OCI-LY3 (cell line): ENCODE measurements around the gene LSM14B.

Source experiments
- H2AFZ ChIP-seq: fragments of 200-600, 300-600 bp; shearing (Covaris generic); 2 replicates; pipeline ENCODE4 v1.6.0; 2014; ENCODE audit warnings: antibody characterized with exemption, low read depth, low read length
- H3K27ac ChIP-seq: fragments of 200-600, 300-600 bp; sonication (generic); 2 replicates; pipeline ENCODE4 v1.5.1; 2014; ENCODE audit warnings: mild to moderate bottlenecking, low read length, moderate library complexity, mixed read lengths
- H3K27me3 ChIP-seq: fragments of 200-600, 300-600 bp; sonication (generic); 2 replicates; pipeline ENCODE4 v1.6.1; 2014; ENCODE audit warnings: low read depth, low read length, mixed read lengths
- H3K36me3 ChIP-seq: fragments of 200-600, 300-600 bp; sonication (generic); replicated peaks from 2 replicates; pipeline ENCODE3; 2014; ENCODE audit warnings: low read depth, low read length, mixed read lengths
- H3K4me1 ChIP-seq: fragments of 300-600, 200-600 bp; sonication (generic); 2 replicates; pipeline ENCODE4 v1.6.1; 2014; ENCODE audit warnings: low read length, mixed read lengths
- H3K4me2 ChIP-seq: fragments of 200-600, 300-600 bp; sonication (generic); 2 replicates; pipeline ENCODE4 v1.6.1; 2014; ENCODE audit warnings: low read length, mixed read lengths
- H3K4me3 ChIP-seq: fragments of 300-600, 200-600 bp; sonication (generic); 2 replicates; pipeline ENCODE4 v1.5.1; 2014; ENCODE audit warnings: antibody characterized with exemption, mild to moderate bottlenecking, low read length, moderate library complexity
- H3K79me2 ChIP-seq: fragments of 300-600, 200-600 bp; shearing (Covaris generic); 2 replicates; pipeline ENCODE4 v1.6.1; 2014; ENCODE audit warnings: mild to moderate bottlenecking, low read length, mixed read lengths
- H3K9ac ChIP-seq: fragments of 300-600, 200-600 bp; shearing (Covaris generic); 2 replicates; pipeline ENCODE4 v1.6.0; 2014; ENCODE audit warnings: mild to moderate bottlenecking, low read length, moderate library complexity
- H3K9me3 ChIP-seq: fragments of 200-600, 300-600 bp; shearing (Covaris generic); 2 replicates; pipeline ENCODE4 v1.6.1; 2014; ENCODE audit warnings: low read length, mixed read lengths; ENCODE audit not compliant: insufficient read depth
- H4K20me1 ChIP-seq: fragments of 200-600, 300-600 bp; sonication (generic); 2 replicates; pipeline ENCODE4 v1.6.1; 2016; ENCODE audit warnings: low read length, mixed read lengths; ENCODE audit not compliant: insufficient read depth
- CTCF ChIP-seq: fragments of 200-600, 300-600 bp; sonication (generic); IDR thresholded peaks from 2 replicates; pipeline ENCODE4 v1.5.1; 2014; ENCODE audit warnings: antibody characterized with exemption, low read length, low read depth
- EZH2phosphoT487 ChIP-seq: fragments of 200-600 bp; shearing (Covaris generic); IDR thresholded peaks from 2 replicates; pipeline ENCODE4 v1.6.1; 2018; ENCODE audit warnings: antibody characterized with exemption, mixed run types, low read depth

The LSM14B gene

GRCh38 chr20:62148908-62149314 lies 26.6 kb downstream of the LSM14B start:
- no peak for TF ChIP-seq CTCF
- Histone ChIP-seq H3K9ac (no peak overlapping the region), H3K9me3 (no peaks in the 10 kb centered on the region), H3K4me1 (peaks cover 7% of the 10 kb centered on the region), H3K27me3 (no peaks in the 10 kb centered on the region), H3K4me2 (no peak overlapping the region), H2AFZ (no peak overlapping the region), H3K36me3 (peaks cover 25% of the 10 kb centered on the region), H4K20me1 (peaks cover 57% of the 10 kb centered on the region), H3K79me2 (peaks cover 91% of the 10 kb centered on the region), H3K27ac (no peak overlapping the region), H3K4me3 (no peak overlapping the region)

GRCh38 chr20:62149532-62150309 lies 27.4 kb downstream of the LSM14B start:
- no peak overlapping the region for H2AFZ ChIP-seq
- no peaks in the 10 kb centered on the region for H3K9me3 ChIP-seq
- peaks cover 90% of the 10 kb centered on the region for H3K79me2 ChIP-seq
- peaks cover 33% of the 10 kb centered on the region for H3K36me3 ChIP-seq
- H4K20me1 ChIP-seq: peaks cover 55% of the 10 kb centered on the region
- no peak overlapping the region for H3K4me2 ChIP-seq
- H3K4me1 ChIP-seq: peaks cover 4% of the 10 kb centered on the region
- H3K27me3 ChIP-seq: no peaks in the 10 kb centered on the region
- no peak overlapping the region for H3K27ac ChIP-seq
- no peak overlapping the region for H3K9ac ChIP-seq
- H3K4me3 ChIP-seq: no peak overlapping the region
- no peak for TF ChIP-seq EZH2phosphoT487
- TF ChIP-seq CTCF: no peak

DNA sequence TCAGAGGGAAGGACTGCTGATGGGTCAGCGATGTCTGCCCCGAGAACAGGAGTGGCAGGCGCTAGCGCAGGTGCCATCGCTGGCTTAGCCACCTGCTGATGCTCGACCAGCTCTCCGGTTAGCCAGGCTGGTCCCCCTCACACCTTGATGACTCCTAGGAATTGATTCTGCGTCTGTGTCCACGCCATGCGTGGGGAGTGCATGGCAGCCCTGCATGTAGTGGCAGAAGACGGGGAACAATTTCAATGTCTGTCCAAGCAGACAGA lies 28.0 kb downstream of the LSM14B start:
- no peak overlapping the region for H3K27ac ChIP-seq
- peaks cover 50% of the 10 kb centered on the region for H4K20me1 ChIP-seq
- H3K4me1 ChIP-seq: no peaks in the 10 kb centered on the region
- TF ChIP-seq CTCF (no peak), EZH2phosphoT487 (no peak)
- H3K4me3 ChIP-seq: no peak overlapping the region
- no peaks in the 10 kb centered on the region for H3K27me3 ChIP-seq
- H3K79me2 ChIP-seq: peaks cover 88% of the 10 kb centered on the region
- H3K9me3 ChIP-seq: no peaks in the 10 kb centered on the region
- H3K9ac ChIP-seq: no peak overlapping the region
- H2AFZ ChIP-seq: no peak overlapping the region
- H3K4me2 ChIP-seq: no peak overlapping the region
- H3K36me3 ChIP-seq: peaks cover 33% of the 10 kb centered on the region

DNA sequence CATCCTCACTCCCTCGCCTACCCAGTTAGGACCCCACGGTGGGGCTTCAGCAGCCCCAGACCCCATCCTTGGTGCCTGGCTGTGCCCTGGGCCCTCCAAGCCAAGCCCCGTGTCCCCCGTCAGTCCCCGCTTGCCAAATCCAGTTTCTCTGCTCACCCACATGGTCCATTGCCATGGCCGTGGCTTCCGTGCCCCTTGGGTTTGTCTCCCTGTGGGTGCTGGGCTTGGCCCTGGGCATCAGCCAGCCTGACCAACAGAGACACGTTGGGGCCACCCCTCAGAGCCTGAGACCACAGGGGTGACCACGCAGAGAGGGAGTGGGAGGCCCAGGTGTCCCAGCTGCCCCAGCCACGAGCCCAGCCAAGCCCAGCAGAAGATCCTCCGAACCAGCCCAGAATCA lies 28.9 kb downstream of the LSM14B start:
- no peak overlapping the region for H3K4me3 ChIP-seq
- no peak overlapping the region for H3K9ac ChIP-seq
- no peak overlapping the region for H3K27ac ChIP-seq
- H4K20me1 ChIP-seq: peaks cover 40% of the 10 kb centered on the region
- no peak overlapping the region for H3K4me2 ChIP-seq
- H3K4me1 ChIP-seq: no peaks in the 10 kb centered on the region
- H3K36me3 ChIP-seq: peaks cover 29% of the 10 kb centered on the region
- TF ChIP-seq CTCF (no peak), EZH2phosphoT487 (no peak)
- no peak overlapping the region for H2AFZ ChIP-seq
- peaks cover 85% of the 10 kb centered on the region for H3K79me2 ChIP-seq
- H3K9me3 ChIP-seq: no peaks in the 10 kb centered on the region
- H3K27me3 ChIP-seq: no peaks in the 10 kb centered on the region
